HEK293 (cell line): Measurements from ENCODE around the gene ILKAP.

ENCODE experiments used
- ATF2 ChIP-seq: fragments of 450-650 bp; formaldehyde crosslinking; IDR thresholded peaks from 2 replicates; pipeline ENCODE4 v1.5.1; 2016; ENCODE audit warnings: missing biosample characterization, missing genetic modification characterization, low read depth
- CTCF ChIP-seq: fragments of 450-650 bp; formaldehyde crosslinking; IDR thresholded peaks from 2 replicates; pipeline ENCODE4 v1.5.1; 2016; ENCODE audit warnings: missing biosample characterization, missing genetic modification characterization
- KLF10 ChIP-seq: fragments of 450-650 bp; IDR thresholded peaks from 2 replicates; pipeline ENCODE4 v1.5.1; 2018; ENCODE audit warnings: missing biosample characterization, mild to moderate bottlenecking, missing genetic modification characterization
- OVOL3 ChIP-seq: fragments of 450-650 bp; formaldehyde crosslinking; IDR thresholded peaks from 2 replicates; pipeline ENCODE4 v1.5.1; 2016; ENCODE audit warnings: missing biosample characterization, missing genetic modification characterization
- ZBTB44 ChIP-seq: fragments of 450-650 bp; IDR thresholded peaks from 2 replicates; pipeline ENCODE4 v1.5.1; 2018; ENCODE audit warnings: missing biosample characterization, mild to moderate bottlenecking, missing genetic modification characterization
- ZBTB7A ChIP-seq: fragments of 450-650 bp; formaldehyde crosslinking; IDR thresholded peaks from 2 replicates; pipeline ENCODE4 v1.5.1; 2016; ENCODE audit warnings: low read depth, missing biosample characterization, missing genetic modification characterization
- ZNF10 ChIP-seq: fragments of 450-650 bp; formaldehyde crosslinking; IDR thresholded peaks from 2 replicates; pipeline ENCODE4 v1.5.1; 2017; ENCODE audit warnings: missing biosample characterization, missing genetic modification characterization
- ZNF121 ChIP-seq: fragments of 450-650 bp; formaldehyde crosslinking; IDR thresholded peaks from 2 replicates; pipeline ENCODE4 v1.5.1; 2016; ENCODE audit warnings: missing biosample characterization, missing genetic modification characterization
- ZNF639 ChIP-seq: fragments of 450-650 bp; formaldehyde crosslinking; IDR thresholded peaks from 2 replicates; pipeline ENCODE4 v1.5.1; 2016; ENCODE audit warnings: missing biosample characterization, missing genetic modification characterization
- ZNF76 ChIP-seq: fragments of 450-650 bp; formaldehyde crosslinking; IDR thresholded peaks from 2 replicates; pipeline ENCODE4; 2016; ENCODE audit warnings: low read depth, missing biosample characterization, missing genetic modification characterization, borderline replicate concordance
- ZSCAN18 ChIP-seq: fragments of 450-650 bp; formaldehyde crosslinking; IDR thresholded peaks from 2 replicates; pipeline ENCODE4 v1.5.1; 2016; ENCODE audit warnings: missing biosample characterization, missing genetic modification characterization
- ZSCAN23 ChIP-seq: fragments of 450-650 bp; formaldehyde crosslinking; IDR thresholded peaks from 2 replicates; pipeline ENCODE4 v1.5.1; 2016; ENCODE audit warnings: missing biosample characterization, missing genetic modification characterization
- ZSCAN5A ChIP-seq: fragments of 450-650 bp; formaldehyde crosslinking; IDR thresholded peaks from 2 replicates; pipeline ENCODE4 v1.5.1; 2016; ENCODE audit warnings: missing biosample characterization, missing genetic modification characterization

GRCh38 chr2:238158509-238159070 is 44.9 kb downstream of the ILKAP start, which contains the start of gene ERFE:
- TF ChIP-seq KLF10 (no peak), ZSCAN5A (no peak), CTCF (tag by site-specific recombination) (no peak), ZNF639 (tag by site-specific recombination) (no peak), ATF2 (no peak), ZSCAN18 (tag by site-specific recombination) (no peak), ZNF10 (tag by site-specific recombination) (no peak), ZSCAN23 (tag by site-specific recombination) (no peak), OVOL3 (tag by site-specific recombination) (no peak), ZNF121 (tag by site-specific recombination) (no peak), ZBTB44 (tag by site-specific recombination) (no peak), ZNF76 (tag by site-specific recombination) (no peak), ZBTB7A (tag by site-specific recombination) (no peak)
